HG03135 (cell line): ENCODE measurements around the gene ZNF512B.
A peak's percentile ranks its signal among the peaks of the same experiment; 100 is the strongest.
"Not testable (repeated sequence)": the region's sequence is repeated elsewhere in the genome, so short reads cannot be mapped to it uniquely, and the experiment has no call there.

Experiments used
- ATAC-seq: cut with Tn5 transposase; IDR thresholded peaks from one replicate; pipeline ENCODE4 v1.9.1; 2021; ENCODE audit warnings: mild to moderate bottlenecking, moderate library complexity; ENCODE audit not compliant: unreplicated experiment

The ZNF512B gene, protein sequence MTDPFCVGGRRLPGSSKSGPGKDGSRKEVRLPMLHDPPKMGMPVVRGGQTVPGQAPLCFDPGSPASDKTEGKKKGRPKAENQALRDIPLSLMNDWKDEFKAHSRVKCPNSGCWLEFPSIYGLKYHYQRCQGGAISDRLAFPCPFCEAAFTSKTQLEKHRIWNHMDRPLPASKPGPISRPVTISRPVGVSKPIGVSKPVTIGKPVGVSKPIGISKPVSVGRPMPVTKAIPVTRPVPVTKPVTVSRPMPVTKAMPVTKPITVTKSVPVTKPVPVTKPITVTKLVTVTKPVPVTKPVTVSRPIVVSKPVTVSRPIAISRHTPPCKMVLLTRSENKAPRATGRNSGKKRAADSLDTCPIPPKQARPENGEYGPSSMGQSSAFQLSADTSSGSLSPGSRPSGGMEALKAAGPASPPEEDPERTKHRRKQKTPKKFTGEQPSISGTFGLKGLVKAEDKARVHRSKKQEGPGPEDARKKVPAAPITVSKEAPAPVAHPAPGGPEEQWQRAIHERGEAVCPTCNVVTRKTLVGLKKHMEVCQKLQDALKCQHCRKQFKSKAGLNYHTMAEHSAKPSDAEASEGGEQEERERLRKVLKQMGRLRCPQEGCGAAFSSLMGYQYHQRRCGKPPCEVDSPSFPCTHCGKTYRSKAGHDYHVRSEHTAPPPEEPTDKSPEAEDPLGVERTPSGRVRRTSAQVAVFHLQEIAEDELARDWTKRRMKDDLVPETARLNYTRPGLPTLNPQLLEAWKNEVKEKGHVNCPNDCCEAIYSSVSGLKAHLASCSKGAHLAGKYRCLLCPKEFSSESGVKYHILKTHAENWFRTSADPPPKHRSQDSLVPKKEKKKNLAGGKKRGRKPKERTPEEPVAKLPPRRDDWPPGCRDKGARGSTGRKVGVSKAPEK

DNA sequence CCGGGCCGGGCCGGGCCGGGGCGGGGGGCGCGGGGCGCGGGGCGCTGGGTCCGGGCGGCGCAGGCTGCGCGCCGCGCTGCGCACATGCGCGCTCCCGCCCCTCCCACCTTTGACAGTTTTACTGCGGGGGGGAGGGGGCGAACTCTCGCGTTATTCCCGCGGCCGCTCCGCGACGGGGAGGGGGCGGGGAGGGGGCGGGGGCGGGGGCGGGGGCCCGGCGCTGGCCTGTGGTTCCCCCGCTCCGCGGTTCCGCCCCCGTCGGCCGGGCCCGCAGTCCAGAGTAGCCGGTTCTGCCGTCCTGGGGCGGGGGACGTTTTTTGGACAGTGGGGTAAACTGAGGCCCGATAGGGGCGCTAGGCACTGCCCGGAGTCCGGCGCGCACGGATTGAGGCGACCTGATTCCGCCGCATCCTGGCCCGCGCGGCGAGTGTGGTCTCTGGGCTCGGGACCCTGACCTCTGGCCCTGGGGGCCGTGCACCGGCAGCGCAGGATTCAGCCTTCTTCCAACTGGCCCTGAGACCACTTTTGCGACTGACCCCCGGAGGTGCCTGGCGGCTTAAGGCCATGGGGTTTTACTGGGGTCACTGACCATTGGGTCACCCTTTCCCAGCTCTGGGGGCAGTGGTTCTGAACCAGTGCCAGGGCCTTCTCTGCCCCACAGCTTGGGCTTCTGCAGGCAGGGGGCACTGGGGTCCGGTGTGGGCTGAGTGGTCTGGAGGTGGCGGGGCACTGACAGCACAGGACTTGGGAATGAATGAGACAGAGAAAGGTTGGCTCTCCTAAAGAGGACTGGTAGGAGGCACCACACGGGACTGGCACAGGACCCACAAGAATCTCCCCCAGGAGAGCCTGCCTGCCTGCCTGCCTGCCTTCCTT is at the start of gene ZNF512B:
ZNF512B (minus strand) TSS at position 93 of the 876 bp plus-strand sequence. CDS start 1,980 bp downstream, outside the sequence.
- no peak for ATAC-seq

DNA sequence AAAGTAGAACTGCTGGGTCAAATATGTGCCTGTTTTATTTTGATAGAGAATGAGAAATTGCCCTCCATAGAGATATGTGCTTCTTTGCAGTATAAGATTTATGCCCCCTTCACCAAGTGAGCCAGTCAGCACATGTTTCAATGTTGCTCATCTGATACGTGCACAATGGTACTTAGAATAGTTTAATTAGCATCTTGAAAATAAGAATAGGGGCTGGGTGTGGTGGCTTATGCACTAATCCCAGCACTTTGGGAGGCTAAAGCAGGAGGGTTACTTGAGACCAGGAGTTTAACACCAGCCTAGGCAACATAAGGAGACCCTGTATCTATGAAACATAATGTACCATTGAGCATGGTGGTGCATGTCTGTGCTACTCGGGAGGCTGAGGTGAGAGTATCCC is 45.9 kb upstream of the ZNF512B start:
- ATAC-seq = no peak

DNA sequence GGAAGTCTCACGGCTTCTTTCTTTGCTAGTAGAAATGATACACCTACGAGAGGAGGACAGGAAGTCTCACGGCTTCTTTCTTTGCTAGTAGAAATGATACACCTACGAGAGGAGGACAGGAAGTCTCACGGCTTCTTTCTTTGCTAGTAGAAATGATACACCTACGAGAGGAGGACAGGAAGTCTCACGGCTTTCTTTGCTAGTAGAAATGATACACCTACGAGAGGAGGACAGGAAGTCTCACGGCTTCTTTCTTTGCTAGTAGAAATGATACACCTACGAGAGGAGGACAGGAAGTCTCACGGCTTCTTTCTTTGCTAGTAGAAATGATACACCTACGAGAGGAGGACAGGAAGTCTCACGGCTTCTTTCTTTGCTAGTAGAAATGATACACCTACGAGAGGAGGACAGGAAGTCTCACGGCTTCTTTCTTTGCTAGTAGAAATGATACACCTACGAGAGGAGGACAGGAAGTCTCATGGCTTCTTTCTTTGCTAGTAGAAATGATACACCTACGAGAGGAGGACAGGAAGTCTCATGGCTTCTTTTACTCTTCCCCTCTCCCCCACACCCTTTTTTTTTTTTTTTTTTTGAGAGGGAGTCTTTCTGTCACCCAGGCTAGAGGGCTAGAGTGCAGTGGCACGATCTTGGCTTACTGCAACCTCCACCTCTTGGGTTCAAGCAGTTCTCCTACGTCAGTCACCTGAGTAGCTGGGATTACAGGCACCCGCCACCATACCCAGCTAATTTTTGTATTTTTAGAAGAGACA is 42.8 kb upstream of the ZNF512B start:
- ATAC-seq = not testable (repeated sequence)

DNA sequence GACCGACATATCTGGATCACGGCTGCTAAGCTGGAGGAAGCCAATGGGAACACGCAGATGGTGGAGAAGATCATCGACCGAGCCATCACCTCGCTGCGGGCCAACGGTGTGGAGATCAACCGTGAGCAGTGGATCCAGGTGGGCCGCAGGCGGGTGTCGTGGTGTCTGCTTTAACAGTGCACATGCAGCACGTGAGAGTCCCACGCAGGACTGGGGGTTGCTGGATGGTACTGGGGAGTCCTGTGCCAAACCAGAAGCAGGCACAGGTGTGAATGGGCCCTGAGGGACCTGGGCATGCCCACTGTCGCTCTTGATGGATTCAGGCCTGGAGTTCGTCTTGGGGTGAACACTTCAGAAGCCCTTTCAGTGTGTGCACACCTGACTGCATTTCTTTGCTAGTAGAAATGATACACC is 41.6 kb upstream of the ZNF512B start:
- ATAC-seq = no peak

DNA sequence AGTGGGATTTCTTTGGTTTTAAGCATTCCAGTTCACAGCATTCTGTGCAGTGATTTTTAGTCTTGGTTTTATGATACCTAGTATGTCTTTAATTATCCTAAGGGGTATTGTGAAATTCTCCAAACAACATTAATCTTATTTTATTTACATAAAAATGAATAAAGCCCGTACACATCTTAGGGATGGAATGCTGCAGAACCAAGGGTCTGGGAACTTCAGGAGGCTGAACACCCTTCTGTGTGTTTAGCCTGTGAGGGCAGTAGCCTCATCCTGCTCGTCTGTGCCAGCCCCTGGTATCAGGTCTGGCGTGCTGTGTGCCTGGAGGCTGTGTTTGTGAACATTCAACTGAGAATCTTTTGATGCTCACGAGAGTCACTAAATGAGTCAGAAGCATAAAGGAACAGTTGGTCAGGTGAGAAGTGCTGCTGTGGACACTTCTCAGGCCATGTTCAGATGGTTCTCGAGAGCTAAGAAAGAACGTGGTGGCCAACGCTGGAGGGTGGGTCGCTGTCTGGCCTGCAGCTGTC is 41.0 kb upstream of the ZNF512B start:
- no peak for ATAC-seq

DNA sequence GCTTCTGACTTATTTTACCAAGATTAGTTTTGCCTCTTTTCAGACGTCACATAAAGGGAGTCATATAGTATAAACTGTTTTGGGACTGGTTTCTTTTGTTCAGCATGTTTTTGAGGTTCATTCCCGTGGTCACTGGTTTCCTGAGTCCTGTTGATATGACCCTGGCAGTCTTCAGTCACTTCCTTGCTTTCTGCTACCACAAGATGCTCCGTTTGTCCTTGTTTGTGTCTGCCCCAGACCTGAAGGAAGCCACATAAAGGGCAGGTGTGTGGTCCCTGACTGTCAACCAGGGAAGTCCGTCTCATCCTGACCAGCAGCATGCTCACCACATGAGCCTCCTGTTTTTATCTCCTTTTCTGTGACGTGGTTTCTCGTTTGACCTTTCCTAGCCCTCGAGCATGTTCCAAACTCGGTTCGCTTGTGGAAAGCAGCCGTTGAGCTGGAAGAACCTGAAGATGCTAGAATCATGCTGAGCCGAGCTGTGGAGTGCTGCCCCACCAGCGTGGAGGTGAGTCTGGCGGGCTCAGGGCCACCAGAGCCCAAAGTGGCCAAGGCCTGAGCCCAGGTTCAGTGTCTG is 40.2 kb upstream of the ZNF512B start:
- ATAC-seq = no peak

DNA sequence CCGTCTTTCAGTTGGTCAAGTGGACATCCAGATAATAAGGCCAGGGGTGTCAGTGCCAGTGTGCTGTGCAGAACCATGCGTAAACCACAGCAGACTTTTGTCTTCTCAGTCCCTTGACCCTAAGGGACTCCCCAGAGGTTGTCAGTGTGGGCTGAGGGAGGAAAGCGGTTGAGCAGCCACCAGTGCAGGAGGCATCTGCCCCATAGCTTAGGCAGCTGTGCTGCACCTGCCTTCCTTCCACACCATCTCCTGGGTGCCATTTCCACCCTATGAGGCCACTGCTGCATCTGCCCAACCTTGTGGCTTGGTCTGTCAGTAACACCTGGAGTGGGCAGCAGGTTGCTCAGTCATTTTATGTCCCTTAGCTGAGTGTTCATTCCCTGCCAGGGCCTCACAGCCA is 37.2 kb upstream of the ZNF512B start:
- no peak for ATAC-seq

DNA sequence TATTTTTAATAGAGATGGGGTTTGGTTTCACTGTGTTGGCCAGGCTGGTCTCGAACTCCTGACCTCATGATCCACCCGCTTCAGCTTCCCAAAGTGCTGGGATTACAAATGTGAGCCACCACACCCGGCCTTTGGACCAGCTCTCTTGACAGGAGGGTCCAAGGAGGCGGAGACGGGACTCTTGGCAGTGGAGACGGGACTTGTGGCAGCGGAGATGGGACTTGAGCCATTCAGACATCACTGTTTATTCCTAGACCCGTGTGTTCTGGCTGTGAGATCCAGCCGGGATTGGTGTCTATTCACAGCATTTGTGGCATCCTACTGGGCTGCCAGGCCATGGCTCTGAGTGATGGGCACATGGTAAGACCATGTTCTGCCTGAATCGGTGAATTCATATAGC is 36.8 kb upstream of the ZNF512B start:
- no peak for ATAC-seq

DNA sequence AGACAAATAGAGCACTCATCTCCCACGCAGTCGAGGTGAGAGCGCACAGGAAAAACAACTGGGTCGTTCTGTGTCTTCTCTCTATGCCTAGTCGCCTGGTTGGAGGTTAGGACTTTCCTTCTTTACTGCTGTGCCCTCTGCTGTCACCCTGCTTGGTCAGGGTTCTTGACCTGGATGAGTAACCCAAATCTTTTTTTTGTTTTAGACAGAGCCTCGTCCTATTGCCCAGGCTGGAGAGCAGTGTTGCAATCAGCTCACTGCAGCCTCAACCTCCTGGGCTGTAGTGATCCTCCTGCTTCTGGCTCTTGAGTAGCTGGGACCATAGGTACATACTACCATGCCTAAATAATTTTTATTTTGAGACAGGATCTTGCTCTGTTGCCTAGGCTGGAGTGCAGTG is 35.7 kb upstream of the ZNF512B start:
- no peak for ATAC-seq

DNA sequence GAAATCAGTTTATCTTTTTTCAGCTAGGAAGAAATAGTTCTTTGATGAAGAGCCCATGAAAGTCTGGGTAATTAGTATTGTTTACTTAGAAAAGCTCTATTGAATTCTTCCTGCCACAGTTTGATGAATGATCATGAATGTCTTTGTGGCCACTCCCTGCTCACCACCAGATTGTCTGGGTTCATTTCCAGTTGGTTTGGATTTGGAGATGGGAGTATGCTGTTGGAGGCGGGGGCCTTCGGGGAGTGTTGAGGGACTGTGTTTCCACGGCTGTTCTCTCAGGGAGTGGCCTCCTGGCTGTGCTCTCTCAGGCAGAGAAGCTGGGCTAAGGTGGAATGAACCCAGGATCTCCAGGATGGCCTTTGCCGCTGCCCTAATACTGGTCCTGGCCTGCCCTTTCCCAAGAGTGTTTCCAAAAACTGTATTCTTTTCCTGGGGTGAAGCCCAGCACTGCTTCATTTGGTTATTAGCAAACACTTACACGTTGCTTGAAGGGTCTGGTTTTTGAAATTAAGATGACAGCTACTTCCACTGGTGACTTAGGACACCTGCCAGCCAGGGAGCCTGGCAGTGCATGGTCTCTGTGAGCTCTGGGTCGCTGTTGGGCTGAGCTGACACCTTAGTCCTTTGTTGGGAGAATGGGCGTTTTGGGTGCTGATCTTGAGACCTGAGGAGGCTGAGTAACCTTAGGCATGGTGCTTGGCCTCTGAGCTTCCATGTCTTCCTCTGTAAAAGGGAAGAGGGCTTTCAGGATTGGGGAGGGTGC is 34.4 kb upstream of the ZNF512B start:
- ATAC-seq = no peak

DNA sequence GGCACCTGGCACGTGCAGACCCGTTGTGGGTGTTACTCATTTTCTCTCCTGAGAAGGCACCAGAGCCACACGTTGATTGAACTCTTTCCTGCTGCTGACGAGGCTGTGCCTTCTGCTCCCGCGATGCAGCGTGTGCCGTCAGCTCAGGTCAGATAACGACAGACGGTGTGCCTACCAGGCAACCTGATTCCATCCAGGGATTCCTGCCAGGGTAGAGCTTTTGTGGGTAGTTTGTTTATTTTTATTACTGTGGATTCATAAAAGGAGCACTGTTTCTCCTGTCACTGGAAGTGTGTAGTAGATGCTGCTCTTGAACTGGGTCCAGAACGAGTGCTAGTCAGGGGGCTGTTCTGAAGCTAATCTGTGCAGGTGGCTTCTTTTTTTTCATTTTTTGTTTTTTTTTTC is 31.9 kb upstream of the ZNF512B start:
- ATAC-seq = no peak

DNA sequence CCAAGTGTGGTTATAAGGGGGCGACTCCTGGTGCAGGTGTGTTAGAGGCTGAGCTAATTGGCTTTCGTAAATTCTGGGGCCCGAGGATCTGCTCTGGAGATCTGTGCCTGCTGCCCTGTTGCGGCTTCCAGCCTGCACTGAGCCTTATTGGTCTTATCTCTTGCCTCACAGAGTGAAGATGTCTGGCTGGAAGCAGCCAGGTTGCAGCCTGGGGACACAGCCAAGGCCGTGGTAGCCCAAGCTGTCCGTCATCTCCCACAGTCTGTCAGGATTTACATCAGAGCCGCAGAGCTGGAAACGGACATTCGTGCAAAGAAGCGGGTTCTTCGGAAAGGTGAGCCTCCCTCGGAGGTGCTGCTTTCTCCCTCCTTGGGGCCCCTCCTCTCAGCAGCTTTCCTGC is 31.2 kb upstream of the ZNF512B start:
- ATAC-seq = no peak

DNA sequence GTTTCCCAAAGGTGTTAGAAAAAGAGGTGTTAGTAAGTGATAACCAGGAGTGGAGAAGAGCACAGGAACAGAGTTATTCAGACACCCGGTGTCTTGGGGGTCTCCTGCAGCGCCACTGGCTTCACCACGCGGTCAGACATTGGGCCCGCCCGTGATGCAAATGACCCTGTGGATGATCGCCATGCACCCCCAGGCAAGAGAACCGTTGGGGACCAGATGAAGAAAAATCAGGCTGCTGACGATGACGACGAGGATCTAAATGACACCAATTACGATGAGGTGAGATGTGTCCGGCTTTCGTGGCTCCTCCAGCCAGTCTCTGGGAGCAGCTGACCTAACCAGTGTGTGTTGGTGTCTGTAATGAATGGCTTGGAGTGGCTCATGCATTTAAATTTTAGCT is 13.2 kb upstream of the ZNF512B start:
- no peak for ATAC-seq

DNA sequence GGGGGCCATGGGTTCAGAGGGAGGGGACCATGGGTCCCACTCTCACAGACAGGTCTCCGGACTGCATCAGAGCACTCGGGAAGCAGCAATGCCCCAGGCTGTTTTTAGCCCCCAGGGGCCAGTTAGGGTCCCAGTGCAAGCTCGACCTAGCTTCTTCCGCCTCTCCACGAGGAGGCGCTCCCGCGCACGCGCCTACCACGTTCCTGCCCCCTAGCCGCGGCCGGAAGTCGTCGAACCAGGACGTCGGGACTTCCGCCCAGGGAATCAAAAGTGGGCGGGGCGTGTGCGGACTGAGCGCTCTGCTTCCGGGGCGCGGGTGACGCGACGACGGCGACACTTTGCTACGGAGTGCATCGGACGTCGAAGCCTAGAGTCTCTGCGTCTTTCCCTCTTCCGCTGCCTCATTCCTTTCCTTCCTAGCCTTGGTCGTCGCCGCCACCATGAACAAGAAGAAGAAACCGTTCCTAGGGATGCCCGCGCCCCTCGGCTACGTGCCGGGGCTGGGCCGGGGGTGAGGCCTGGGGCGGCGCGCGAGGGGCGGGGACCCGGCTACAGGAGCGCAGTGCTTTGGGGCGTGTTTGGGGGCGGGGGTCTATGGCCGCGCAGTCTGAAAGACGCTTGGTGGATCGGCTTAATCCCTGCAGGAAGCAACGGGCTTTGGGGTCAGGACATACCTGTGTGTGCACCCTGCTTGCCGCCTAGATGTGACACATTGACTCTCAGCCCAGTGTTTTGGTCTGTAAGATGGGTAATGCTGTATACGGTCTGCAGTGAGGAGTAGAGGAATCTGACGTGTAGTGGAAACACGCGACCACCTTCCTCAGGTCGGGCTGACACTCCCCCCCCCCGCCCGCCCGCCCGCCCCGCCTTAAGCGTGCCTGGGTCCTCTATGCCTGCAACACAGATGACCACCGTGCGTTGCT is 11.3 kb upstream of the ZNF512B start, which contains the start of gene PRPF6:
PRPF6 (plus strand) TSS at position 327 of the 923 bp plus-strand sequence; CDS start at position 441, 114 bp downstream.
- peak; percentile 57 for ATAC-seq

DNA sequence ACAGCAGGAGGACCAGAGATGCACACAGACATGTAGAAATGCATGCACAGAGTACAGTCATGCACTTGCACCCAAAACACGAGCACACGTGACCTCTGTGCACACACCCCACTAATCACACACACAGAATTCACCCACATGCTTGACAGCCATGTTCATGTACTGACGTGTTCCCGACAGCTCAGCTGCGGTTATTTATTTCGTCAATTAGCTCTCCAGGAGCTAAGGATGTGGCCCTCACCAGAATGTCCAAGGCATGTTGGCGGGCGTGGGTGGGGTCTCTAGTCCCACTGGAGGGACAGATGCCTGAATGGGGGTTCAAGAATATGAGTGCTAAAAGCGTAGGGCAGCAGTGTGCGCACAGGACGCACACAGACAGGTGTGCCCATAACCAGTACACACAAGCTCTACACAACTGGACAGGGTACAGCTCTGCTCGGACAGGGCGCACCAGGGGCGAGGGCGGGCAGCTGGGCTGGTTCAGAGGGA is 10.6 kb upstream of the ZNF512B start:
- ATAC-seq = no peak

DNA sequence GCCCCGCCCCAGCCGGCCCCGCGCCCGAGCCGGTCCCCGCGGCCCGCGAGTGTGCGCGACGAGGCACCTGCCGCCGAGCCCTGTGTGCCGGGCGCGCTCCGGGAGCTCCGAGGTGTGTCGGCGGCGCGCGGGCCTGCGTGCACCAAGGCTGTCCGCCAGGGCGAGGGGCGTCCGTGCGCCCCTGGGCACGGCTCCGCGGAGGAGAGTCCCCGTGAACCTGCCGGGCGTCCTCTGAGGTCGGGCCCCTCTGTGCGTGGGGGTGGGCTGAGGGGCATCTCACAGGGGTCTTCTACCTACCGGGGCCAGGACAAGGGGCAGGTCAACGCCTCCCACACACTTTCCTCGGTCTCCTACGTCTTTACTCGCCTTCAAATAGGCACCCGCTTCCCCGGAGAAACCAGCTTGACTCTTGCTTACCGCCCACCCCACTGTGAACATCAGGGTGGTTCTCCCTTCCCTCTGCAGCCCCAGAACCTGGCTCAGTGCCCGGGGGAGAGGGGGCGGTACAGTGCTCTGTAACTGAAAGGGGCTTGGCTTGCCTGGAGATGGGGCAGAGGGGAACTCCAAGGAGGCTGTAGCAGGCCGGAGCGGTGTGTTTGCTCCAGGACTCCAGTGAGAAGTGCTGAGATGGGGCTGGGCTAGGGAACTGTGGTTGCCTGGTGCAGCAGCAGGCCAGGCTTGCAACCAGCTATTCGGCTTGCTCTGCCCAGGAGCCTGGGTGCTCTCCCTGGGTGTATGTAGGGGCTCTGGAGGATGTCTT is 10.0 kb upstream of the ZNF512B start, which contains the start of gene SAMD10:
SAMD10 (minus strand) TSS at position 86 of the 760 bp plus-strand sequence. CDS start 175 bp downstream, outside the sequence.
- ATAC-seq = no peak

DNA sequence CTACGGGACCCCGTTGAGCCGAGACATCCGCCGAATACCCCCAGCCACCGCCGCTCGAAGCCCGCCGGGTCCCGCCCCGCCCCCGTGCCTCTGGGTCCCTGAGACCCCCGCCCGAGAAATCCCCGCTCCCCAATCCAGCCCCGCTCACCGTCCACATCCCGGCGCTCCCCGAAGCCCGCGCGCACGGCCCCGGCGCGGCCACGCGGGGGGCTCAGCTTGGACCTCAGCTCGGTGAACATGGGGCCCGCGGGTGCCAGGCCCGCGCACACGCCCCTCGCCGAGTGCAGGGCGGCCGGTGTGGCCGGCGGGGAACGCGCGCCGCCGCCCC is 9.5 kb upstream of the ZNF512B start:
- no peak for ATAC-seq
